Mammary epithelial cell (primary cell): Measurements from ENCODE around the gene KLHL35.

Experiments
- CTCF ChIP-seq, 2 donors: IDR thresholded peaks in 1 of 2; conservative IDR thresholded peaks in 1 of 2; 2 replicates each; pipeline ENCODE4 v1.5.1; 2011 to 2012; ENCODE audit warnings: inconsistent platforms in 2 of 2, low read length in 2 of 2, mild to moderate bottlenecking in 2 of 2, control low read depth in 1 of 2, low read depth in 1 of 2; ENCODE audit not compliant: insufficient read depth in 1 of 2; ENCODE audit errors: extremely low read depth in 1 of 2
- EZH2 ChIP-seq: IDR thresholded peaks from 2 replicates; pipeline ENCODE4 v1.6.1; 2012; ENCODE audit warnings: low read length, inconsistent platforms, borderline replicate concordance

- TF ChIP-seq CTCF (conservative IDR thresholded peaks at IDR 0.05 in 1 of 2, IDR thresholded peaks at IDR 0.05 in 1 of 2; ENCODE audit: extremely low read depth in 1 of 2, insufficient read depth in 1 of 2, low read depth in 1 of 2, low read length in 2 of 2): no peak
- no peak for TF ChIP-seq EZH2
Observed at GRCh38 chr11:75413864-75414263, 19.1 kb downstream of the KLHL35 start.
